Endothelial cell of umbilical vein (primary cell): ENCODE measurements around the gene VIM.

Experiments used
- CTCF ChIP-seq, 2 donors: IDR thresholded peaks; 1 replicate in 1 of 2; 2 replicates in 1 of 2; pipeline ENCODE4 v1.5.1; 2011; ENCODE audit warnings: low read length in 2 of 2, mild to moderate bottlenecking in 2 of 2, moderate library complexity in 2 of 2, control low read depth in 1 of 2, inconsistent platforms in 1 of 2, low read depth in 1 of 2; ENCODE audit not compliant: insufficient read depth in 1 of 2; ENCODE audit errors: extremely low read depth in 1 of 2
- EZH2 ChIP-seq: IDR thresholded peaks from 2 replicates; pipeline ENCODE4 v1.6.1; 2012; ENCODE audit warnings: borderline replicate concordance, low read depth, mild to moderate bottlenecking, moderate library complexity, low read length, inconsistent platforms; ENCODE audit not compliant: severe bottlenecking
- JUN ChIP-seq: IDR thresholded peaks from 2 replicates; pipeline ENCODE4 v1.6.1; 2011; ENCODE audit warnings: borderline replicate concordance, low read depth; ENCODE audit not compliant: insufficient read length, insufficient read depth
- POLR2A ChIP-seq: IDR thresholded peaks from 2 replicates; pipeline ENCODE4 v1.6.1; 2012; ENCODE audit warnings: low read depth, mild to moderate bottlenecking, control low read depth, low read length
- POLR2AphosphoS5 ChIP-seq: IDR thresholded peaks from 2 replicates; pipeline ENCODE4 v1.6.1; 2012; ENCODE audit warnings: low read depth, mild to moderate bottlenecking, control low read depth, low read length, moderate library complexity; ENCODE audit not compliant: insufficient read depth

GRCh38 chr10:17282311-17282710 lies 54.3 kb downstream of the VIM start:
- TF ChIP-seq POLR2A (no peak), JUN (no peak), POLR2AphosphoS5 (no peak), CTCF (IDR thresholded peaks at IDR 0.05; ENCODE audit: extremely low read depth in 1 of 2, insufficient read depth in 1 of 2, low read depth in 1 of 2, low read length in 2 of 2) (no peak), EZH2 (no peak)
